Femur (tissue), 1 donor: ENCODE results near the gene COPZ1.

Experiments used
- DNase-seq: peaks from one replicate; pipeline ENCODE4 v3.0.0-alpha.2; 2017

Gene COPZ1

DNA sequence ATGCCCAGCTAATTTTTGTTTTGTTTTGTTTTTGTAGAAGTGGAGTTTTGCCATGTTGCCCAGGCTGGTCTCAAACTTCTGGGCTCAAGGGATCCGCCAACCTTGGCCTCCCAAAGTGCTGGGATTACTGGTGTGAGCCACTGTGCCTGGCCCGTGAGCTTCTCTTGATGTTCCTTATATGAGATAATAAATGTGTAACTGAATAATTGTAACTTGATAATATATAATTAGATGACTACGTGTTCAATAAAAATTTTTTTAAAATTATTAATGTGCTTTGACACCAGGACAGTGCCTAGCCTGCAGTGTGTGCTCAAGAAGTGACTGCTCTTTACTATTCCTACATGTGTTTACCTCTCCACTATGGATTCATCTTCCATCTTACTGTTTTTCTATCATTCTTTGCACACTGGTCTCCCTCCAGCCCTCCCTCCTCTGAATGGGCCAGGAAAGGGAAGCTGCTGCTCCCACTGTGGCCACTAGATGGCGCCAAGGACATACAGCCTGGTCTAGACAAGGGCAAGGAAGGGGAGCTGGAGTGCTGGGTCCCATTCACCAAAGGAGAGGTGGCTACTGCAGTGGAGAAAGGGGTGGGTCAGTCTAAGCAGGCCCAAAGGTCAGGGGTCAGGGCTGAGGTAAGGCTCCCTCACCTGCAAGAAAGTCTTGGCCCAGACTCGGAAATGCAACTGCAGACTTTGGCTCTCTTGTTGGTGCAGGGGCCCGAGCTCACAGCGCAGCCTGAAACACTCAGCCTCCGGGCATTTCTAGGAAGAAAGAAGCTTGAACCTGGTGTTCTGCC lies 74.3 kb downstream of the COPZ1 start:
- DNase-seq, result peak; percentile 93

GRCh38 chr12:54401119-54401518 lies 76.2 kb downstream of the COPZ1 start:
- no peak for DNase-seq
